ENCODE data around the gene RNMT.

DNA sequence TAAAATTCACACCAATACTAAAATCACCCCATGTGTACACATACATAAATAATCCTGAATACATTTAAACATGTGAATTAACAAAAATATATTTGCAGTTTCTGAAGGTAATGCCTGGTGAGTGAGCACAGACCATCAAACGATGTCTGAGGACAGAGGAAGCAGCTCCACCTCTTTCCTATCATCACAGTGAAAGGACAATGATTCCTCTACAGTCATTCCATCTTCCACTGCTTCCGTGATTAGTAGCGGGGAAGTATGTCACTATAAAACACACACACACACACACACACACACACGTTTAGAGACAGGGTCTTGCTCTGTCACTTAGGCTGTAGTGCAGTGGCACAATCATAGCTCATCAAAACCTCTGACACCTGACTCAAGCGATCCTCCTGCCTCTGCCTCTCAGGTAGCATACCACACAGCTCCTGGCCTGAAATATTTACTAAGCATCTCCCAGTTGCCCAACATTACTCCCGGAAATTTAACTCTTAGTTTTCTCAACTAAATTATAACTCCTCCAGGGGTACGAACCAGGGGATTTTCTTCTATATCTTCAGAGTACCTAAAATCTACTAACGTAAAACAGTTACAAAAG lies 12.9 kb upstream of the RNMT start:
- TF ChIP-seq, protein P1, sequence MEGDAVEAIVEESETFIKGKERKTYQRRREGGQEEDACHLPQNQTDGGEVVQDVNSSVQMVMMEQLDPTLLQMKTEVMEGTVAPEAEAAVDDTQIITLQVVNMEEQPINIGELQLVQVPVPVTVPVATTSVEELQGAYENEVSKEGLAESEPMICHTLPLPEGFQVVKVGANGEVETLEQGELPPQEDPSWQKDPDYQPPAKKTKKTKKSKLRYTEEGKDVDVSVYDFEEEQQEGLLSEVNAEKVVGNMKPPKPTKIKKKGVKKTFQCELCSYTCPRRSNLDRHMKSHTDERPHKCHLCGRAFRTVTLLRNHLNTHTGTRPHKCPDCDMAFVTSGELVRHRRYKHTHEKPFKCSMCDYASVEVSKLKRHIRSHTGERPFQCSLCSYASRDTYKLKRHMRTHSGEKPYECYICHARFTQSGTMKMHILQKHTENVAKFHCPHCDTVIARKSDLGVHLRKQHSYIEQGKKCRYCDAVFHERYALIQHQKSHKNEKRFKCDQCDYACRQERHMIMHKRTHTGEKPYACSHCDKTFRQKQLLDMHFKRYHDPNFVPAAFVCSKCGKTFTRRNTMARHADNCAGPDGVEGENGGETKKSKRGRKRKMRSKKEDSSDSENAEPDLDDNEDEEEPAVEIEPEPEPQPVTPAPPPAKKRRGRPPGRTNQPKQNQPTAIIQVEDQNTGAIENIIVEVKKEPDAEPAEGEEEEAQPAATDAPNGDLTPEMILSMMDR (IDR thresholded peaks at IDR 0.05), result no peak
- no peak for TF ChIP-seq POLR2A (IDR thresholded peaks at IDR 0.05)

All from uterus (tissue), 2 donors.